Endothelial cell of umbilical vein (primary cell): ENCODE data around the gene CELF2.

Experiments used
- EZH2 ChIP-seq: IDR thresholded peaks from 2 replicates; pipeline ENCODE4 v1.6.1; 2012; ENCODE audit warnings: borderline replicate concordance, low read depth, mild to moderate bottlenecking, moderate library complexity, low read length, inconsistent platforms; ENCODE audit not compliant: severe bottlenecking
- GATA2 ChIP-seq: IDR thresholded peaks from 2 replicates; pipeline ENCODE4 v1.7.0; 2011; ENCODE audit warnings: low read depth, mild to moderate bottlenecking, moderate library complexity, mixed read lengths, low read length; ENCODE audit not compliant: insufficient read length, insufficient read depth
- JUN ChIP-seq: IDR thresholded peaks from 2 replicates; pipeline ENCODE4 v1.6.1; 2011; ENCODE audit warnings: borderline replicate concordance, low read depth; ENCODE audit not compliant: insufficient read length, insufficient read depth
- POLR2A ChIP-seq: IDR thresholded peaks from 2 replicates; pipeline ENCODE4 v1.6.1; 2012; ENCODE audit warnings: low read depth, mild to moderate bottlenecking, control low read depth, low read length
- TF ChIP-seq, protein P1 (sequence below), 2 donors: IDR thresholded peaks; 1 replicate in 1 of 2; 2 replicates in 1 of 2; pipeline ENCODE4 v1.5.1; 2011; ENCODE audit warnings: low read length in 2 of 2, mild to moderate bottlenecking in 2 of 2, moderate library complexity in 2 of 2, control low read depth in 1 of 2, inconsistent platforms in 1 of 2, low read depth in 1 of 2; ENCODE audit not compliant: insufficient read depth in 1 of 2; ENCODE audit errors: extremely low read depth in 1 of 2

DNA sequence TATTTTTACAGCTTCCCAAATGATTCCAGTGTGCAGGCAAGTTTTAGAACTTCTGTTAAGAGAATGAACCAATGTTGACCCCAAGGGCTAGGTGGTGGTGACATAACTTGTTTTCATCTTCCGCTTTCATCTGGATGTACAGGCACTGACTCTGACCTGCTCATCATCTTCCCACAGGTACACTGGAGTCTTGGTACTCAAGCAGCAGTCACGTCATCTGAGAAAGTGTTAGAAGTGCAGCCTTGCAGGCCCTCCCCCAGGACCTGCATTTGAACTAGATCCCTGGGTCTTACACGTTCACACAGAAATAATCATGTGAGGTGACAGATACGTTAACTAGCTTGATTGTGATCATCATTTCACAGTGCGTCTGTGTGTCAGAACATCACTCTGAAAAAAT, 212.2 kb downstream of the CELF2 start:
- TF ChIP-seq, protein P1, sequence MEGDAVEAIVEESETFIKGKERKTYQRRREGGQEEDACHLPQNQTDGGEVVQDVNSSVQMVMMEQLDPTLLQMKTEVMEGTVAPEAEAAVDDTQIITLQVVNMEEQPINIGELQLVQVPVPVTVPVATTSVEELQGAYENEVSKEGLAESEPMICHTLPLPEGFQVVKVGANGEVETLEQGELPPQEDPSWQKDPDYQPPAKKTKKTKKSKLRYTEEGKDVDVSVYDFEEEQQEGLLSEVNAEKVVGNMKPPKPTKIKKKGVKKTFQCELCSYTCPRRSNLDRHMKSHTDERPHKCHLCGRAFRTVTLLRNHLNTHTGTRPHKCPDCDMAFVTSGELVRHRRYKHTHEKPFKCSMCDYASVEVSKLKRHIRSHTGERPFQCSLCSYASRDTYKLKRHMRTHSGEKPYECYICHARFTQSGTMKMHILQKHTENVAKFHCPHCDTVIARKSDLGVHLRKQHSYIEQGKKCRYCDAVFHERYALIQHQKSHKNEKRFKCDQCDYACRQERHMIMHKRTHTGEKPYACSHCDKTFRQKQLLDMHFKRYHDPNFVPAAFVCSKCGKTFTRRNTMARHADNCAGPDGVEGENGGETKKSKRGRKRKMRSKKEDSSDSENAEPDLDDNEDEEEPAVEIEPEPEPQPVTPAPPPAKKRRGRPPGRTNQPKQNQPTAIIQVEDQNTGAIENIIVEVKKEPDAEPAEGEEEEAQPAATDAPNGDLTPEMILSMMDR (IDR thresholded peaks at IDR 0.05; ENCODE audit: extremely low read depth in 1 of 2, insufficient read depth in 1 of 2, low read depth in 1 of 2, low read length in 2 of 2) = no peak
- TF ChIP-seq JUN (no peak), EZH2 (no peak), GATA2 (no peak), POLR2A (no peak)
